Endothelial cell of umbilical vein (primary cell): ENCODE results near the gene MOXD1. TPM values are rescaled to one million over a fixed set of nuclear protein-coding genes. Genes with fewer than 3 reads are reported as not detected.

Experiments used
- BruUV-seq: library from RNA; stranded (reverse); fragments of 400-500 nt; replicated peaks from 2 replicates; lab custom pipeline; 2021; lab: Mats Ljungman, UMichigan
- CTCF ChIA-PET: fragments of 300-600, 350-600 bp; sonication (Branson Sonifier 250); formaldehyde crosslinking; loops from one replicate; lab custom pipeline; 2021; ENCODE audit warnings: antibody characterized with exemption, inconsistent platforms; lab: Charles Lee
- POLR2A ChIA-PET: fragments of 300-600, 350-600 bp; sonication (Branson Sonifier 250); formaldehyde crosslinking; loops from one replicate; lab custom pipeline; 2021; ENCODE audit warnings: antibody characterized with exemption, inconsistent platforms; lab: Charles Lee
- DNase-seq: peaks from one replicate; pipeline ENCODE4 v3.0.0-alpha.2; 2011; ENCODE audit warnings: low read depth, low spot score
- FAIRE-seq: peaks from 2 replicates; lab custom pipeline; 2011; peaks lifted over from hg19 to GRCh38; lab: Jason Lieb, UNC
- H2AFZ ChIP-seq: 2 replicates; pipeline ENCODE4 v1.6.0; 2012; ENCODE audit warnings: low read depth, low read length, control low read depth, inconsistent platforms
- H3K27ac ChIP-seq: 2 replicates; pipeline ENCODE4 v1.5.1; 2011; ENCODE audit warnings: low read depth, mild to moderate bottlenecking, control low read depth, low read length, moderate library complexity; ENCODE audit not compliant: insufficient read depth
- H3K27me3 ChIP-seq, 2 experiments: 2 replicates each; pipeline versions ENCODE4 v1.6.0 to v1.6.1; 2011; ENCODE audit warnings: low read length in 2 of 2, mixed read lengths in 1 of 2; ENCODE audit not compliant: control insufficient read depth in 2 of 2, insufficient read depth in 2 of 2
- H3K36me3 ChIP-seq, 2 experiments: 2 replicates in 1 of 2; 3 replicates in 1 of 2; pipeline ENCODE4 v1.5.1; 2011; ENCODE audit warnings: low read length in 2 of 2, mild to moderate bottlenecking in 1 of 2, moderate library complexity in 1 of 2; ENCODE audit not compliant: control insufficient read depth in 2 of 2, insufficient read depth in 2 of 2; ENCODE audit errors: extremely low read depth in 1 of 2
- H3K4me1 ChIP-seq: 3 replicates; pipeline ENCODE4 v1.5.1; 2011; ENCODE audit warnings: mild to moderate bottlenecking, low read length; ENCODE audit not compliant: control insufficient read depth, insufficient read depth; ENCODE audit errors: extremely low read depth
- H3K4me2 ChIP-seq: 2 replicates; pipeline ENCODE4 v1.6.1; 2011; ENCODE audit warnings: low read length, control low read depth, mixed read lengths; ENCODE audit not compliant: insufficient read depth
- H3K4me3 ChIP-seq, 3 experiments: fragments of 200-600 bp in 1 of 3; sonication (generic), shearing (Covaris generic) in 1 of 3; replicated peaks in 1 of 3; 2 replicates each; pipeline ENCODE4 v1.5.1; 2011 to 2016; ENCODE audit warnings: control low read depth in 3 of 3, low read length in 3 of 3, mild to moderate bottlenecking in 2 of 3, inconsistent platforms in 1 of 3, low read depth in 1 of 3, moderate library complexity in 1 of 3; ENCODE audit not compliant: insufficient read depth in 1 of 3
- H3K79me2 ChIP-seq: 2 replicates; pipeline ENCODE4 v1.6.0; 2012; ENCODE audit warnings: low read length, inconsistent platforms; ENCODE audit not compliant: control insufficient read depth, insufficient read depth
- H3K9ac ChIP-seq: replicated peaks from 2 replicates; pipeline ENCODE3; 2011; ENCODE audit warnings: low read length, control low read depth; ENCODE audit not compliant: insufficient read depth; ENCODE audit errors: extremely low read depth
- H3K9me1 ChIP-seq: replicated peaks from 3 replicates; pipeline ENCODE4 v1.6.0; 2011; ENCODE audit warnings: mild to moderate bottlenecking, low read length; ENCODE audit not compliant: control insufficient read depth, insufficient read depth; ENCODE audit errors: extremely low read depth
- H3K9me3 ChIP-seq: replicated peaks from 2 replicates; pipeline ENCODE4 v1.5.1; 2012; ENCODE audit warnings: low read length, inconsistent platforms; ENCODE audit not compliant: control insufficient read depth, insufficient read depth
- H4K20me1 ChIP-seq: replicated peaks from 2 replicates; pipeline ENCODE3; 2011; ENCODE audit warnings: mild to moderate bottlenecking, low read length; ENCODE audit not compliant: control insufficient read depth, insufficient read depth; ENCODE audit errors: extremely low read depth
- EZH2 ChIP-seq: IDR thresholded peaks from 2 replicates; pipeline ENCODE4 v1.6.1; 2012; ENCODE audit warnings: borderline replicate concordance, low read depth, mild to moderate bottlenecking, moderate library complexity, low read length, inconsistent platforms; ENCODE audit not compliant: severe bottlenecking
- FOS ChIP-seq: IDR thresholded peaks from 2 replicates; pipeline ENCODE4 v1.6.1; 2011; ENCODE audit warnings: mild to moderate bottlenecking, low read length, moderate library complexity, borderline replicate concordance; ENCODE audit not compliant: insufficient read depth
- GATA2 ChIP-seq: IDR thresholded peaks from 2 replicates; pipeline ENCODE4 v1.7.0; 2011; ENCODE audit warnings: low read depth, mild to moderate bottlenecking, moderate library complexity, mixed read lengths, low read length; ENCODE audit not compliant: insufficient read length, insufficient read depth
- JUN ChIP-seq: IDR thresholded peaks from 2 replicates; pipeline ENCODE4 v1.6.1; 2011; ENCODE audit warnings: borderline replicate concordance, low read depth; ENCODE audit not compliant: insufficient read length, insufficient read depth
- MYC ChIP-seq: IDR thresholded peaks from one replicate; pipeline ENCODE4 v1.6.1; 2011; ENCODE audit warnings: mild to moderate bottlenecking, low read depth, low read length
- POLR2A ChIP-seq: IDR thresholded peaks from 2 replicates; pipeline ENCODE4 v1.6.1; 2012; ENCODE audit warnings: low read depth, mild to moderate bottlenecking, control low read depth, low read length
- POLR2AphosphoS5 ChIP-seq: IDR thresholded peaks from 2 replicates; pipeline ENCODE4 v1.6.1; 2012; ENCODE audit warnings: low read depth, mild to moderate bottlenecking, control low read depth, low read length, moderate library complexity; ENCODE audit not compliant: insufficient read depth
- dilution Hi-C: fragments of 300-500 bp; cut with MboI; formaldehyde crosslinking; loops from one replicate; pipeline ENCODE4 v1.15.0; 2019; ENCODE audit warnings: low sequenced_read_pairs; ENCODE audit not compliant: extremely low pct_ligation_motif_present
- intact Hi-C: fragments of 100-400 bp; cut with micrococcal nuclease; formaldehyde crosslinking; loops from one replicate; pipeline ENCODE4 v1.10.0; 2022
- polyA plus RNA-seq, 4 experiments: library from polyadenylated mRNA; depleted of rRNA in 3 of 4; stranded (reverse) in 3 of 4; unstranded in 1 of 4; fragments of >200 nt; gene quantifications; 2 replicates each; pipeline versions ENCODE4 v1.2.1 to v1.2.3, GENCODE V29; 2011 to 2012; ENCODE audit warnings: missing spikeins in 1 of 4
- total RNA-seq: library from RNA; stranded (reverse); gene quantifications from 2 replicates; pipeline ENCODE4 v1.2.3, GENCODE V29; 2021
- TF ChIP-seq, protein P1 (sequence below): IDR thresholded peaks from 2 replicates; pipeline ENCODE4 v1.6.1; 2011; ENCODE audit not compliant: insufficient read depth, insufficient read length
- TF ChIP-seq, protein P2 (sequence below), 2 donors: IDR thresholded peaks; 1 replicate in 1 of 2; 2 replicates in 1 of 2; pipeline ENCODE4 v1.5.1; 2011; ENCODE audit warnings: low read length in 2 of 2, mild to moderate bottlenecking in 2 of 2, moderate library complexity in 2 of 2, control low read depth in 1 of 2, inconsistent platforms in 1 of 2, low read depth in 1 of 2; ENCODE audit not compliant: insufficient read depth in 1 of 2; ENCODE audit errors: extremely low read depth in 1 of 2

MOXD1 gene
- total and polyA plus RNA-seq, 2 donors (not counting 3 experiments of a cell fraction or from before 2014, with no cell fraction given), result 0.01 TPM; not detected in 1

DNA sequence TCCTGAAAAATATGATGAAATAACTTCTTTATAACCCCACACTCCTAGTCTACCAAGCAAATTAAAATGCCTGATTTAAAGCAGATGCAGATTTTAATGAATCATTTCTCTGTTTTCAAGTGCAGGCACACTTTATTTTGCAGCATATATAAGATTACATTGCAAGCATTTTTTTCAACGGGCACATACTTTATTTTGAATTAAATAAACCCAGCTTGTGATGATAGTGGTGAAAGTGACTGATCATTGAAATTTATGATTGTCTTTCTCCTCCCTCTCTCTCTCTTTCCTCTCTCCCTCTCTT lies 12.2 kb upstream of the MOXD1 start:
- Histone ChIP-seq H3K4me2 (no peak overlapping the region), H3K36me3 (no peaks in the 10 kb centered on the region), H3K9ac (no peak overlapping the region), H4K20me1 (no peaks in the 10 kb centered on the region), H3K79me2 (no peaks in the 10 kb centered on the region), H3K27ac (no peak overlapping the region), H3K4me1 (no peaks in the 10 kb centered on the region), H3K27me3 (peaks cover 6 to 21% of the 10 kb centered on the region in 2 experiments), H2AFZ (no peak overlapping the region), H3K9me3 (no peaks in the 10 kb centered on the region), H3K4me3 (no peak overlapping the region), H3K9me1 (no peaks in the 10 kb centered on the region)
- FAIRE-seq (no peak), DNase-seq (no peak)
- dilution Hi-C loops (no loop called here), intact Hi-C loops (no loop called here)
- ChIA-PET POLR2A (no interaction called here), CTCF (interaction anchor here (3.0 kb wide), 1 partner anchor 134 kb away, joined by 9 read pairs; no protein-coding TSS in a partner anchor)
- TF ChIP-seq EZH2 (no peak), GATA2 (no peak), POLR2A (no peak), JUN (no peak), MYC (no peak), POLR2AphosphoS5 (no peak), FOS (no peak)
- TF ChIP-seq, protein P1, sequence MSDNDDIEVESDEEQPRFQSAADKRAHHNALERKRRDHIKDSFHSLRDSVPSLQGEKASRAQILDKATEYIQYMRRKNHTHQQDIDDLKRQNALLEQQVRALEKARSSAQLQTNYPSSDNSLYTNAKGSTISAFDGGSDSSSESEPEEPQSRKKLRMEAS, result no peak
- TF ChIP-seq, protein P2, sequence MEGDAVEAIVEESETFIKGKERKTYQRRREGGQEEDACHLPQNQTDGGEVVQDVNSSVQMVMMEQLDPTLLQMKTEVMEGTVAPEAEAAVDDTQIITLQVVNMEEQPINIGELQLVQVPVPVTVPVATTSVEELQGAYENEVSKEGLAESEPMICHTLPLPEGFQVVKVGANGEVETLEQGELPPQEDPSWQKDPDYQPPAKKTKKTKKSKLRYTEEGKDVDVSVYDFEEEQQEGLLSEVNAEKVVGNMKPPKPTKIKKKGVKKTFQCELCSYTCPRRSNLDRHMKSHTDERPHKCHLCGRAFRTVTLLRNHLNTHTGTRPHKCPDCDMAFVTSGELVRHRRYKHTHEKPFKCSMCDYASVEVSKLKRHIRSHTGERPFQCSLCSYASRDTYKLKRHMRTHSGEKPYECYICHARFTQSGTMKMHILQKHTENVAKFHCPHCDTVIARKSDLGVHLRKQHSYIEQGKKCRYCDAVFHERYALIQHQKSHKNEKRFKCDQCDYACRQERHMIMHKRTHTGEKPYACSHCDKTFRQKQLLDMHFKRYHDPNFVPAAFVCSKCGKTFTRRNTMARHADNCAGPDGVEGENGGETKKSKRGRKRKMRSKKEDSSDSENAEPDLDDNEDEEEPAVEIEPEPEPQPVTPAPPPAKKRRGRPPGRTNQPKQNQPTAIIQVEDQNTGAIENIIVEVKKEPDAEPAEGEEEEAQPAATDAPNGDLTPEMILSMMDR (IDR thresholded peaks at IDR 0.05; ENCODE audit: extremely low read depth in 1 of 2, insufficient read depth in 1 of 2, low read depth in 1 of 2, low read length in 2 of 2), result no peak
- BruUV-seq, result no TSS peak
